Activated CD4-positive, alpha-beta T cell treated with anti-CD3 and anti-CD28 coated beads, Interleukin-2, amount 50 U/mL, for 4 hours (primary cell): Measurements from ENCODE around the gene ADARB2.

Experiments
- DNase-seq, 2 experiments: peaks; one replicate each; pipeline ENCODE4 v3.0.0-alpha.2; 2020

Gene ADARB2

GRCh38 chr10:1560535-1561192 is 176.7 kb downstream of the ADARB2 start:
- no peak for DNase-seq

- DNase-seq: no peak
Observed at GRCh38 chr10:1559761-1560160, 177.6 kb downstream of the ADARB2 start.

- no peak for DNase-seq
Observed at GRCh38 chr10:1559311-1559710, 178.0 kb downstream of the ADARB2 start.

GRCh38 chr10:1558906-1559305 is 178.4 kb downstream of the ADARB2 start:
- no peak for DNase-seq

- no peak for DNase-seq
Observed at GRCh38 chr10:1557081-1557480, 180.2 kb downstream of the ADARB2 start.

- DNase-seq: no peak
Observed at GRCh38 chr10:1556496-1556895, 180.8 kb downstream of the ADARB2 start.

GRCh38 chr10:1553951-1554350 is 183.4 kb downstream of the ADARB2 start:
- DNase-seq: no peak

GRCh38 chr10:1552881-1553670 is 184.2 kb downstream of the ADARB2 start:
- no peak for DNase-seq

- no peak for DNase-seq
Observed at GRCh38 chr10:1552406-1552805, 184.9 kb downstream of the ADARB2 start.

- no peak for DNase-seq
Observed at GRCh38 chr10:1551636-1552338, 185.5 kb downstream of the ADARB2 start.

- no peak for DNase-seq
Observed at GRCh38 chr10:1550616-1551015, 186.7 kb downstream of the ADARB2 start.

GRCh38 chr10:1550291-1550595 is 187.1 kb downstream of the ADARB2 start:
- no peak for DNase-seq

GRCh38 chr10:1549591-1550290 is 187.6 kb downstream of the ADARB2 start:
- no peak for DNase-seq

GRCh38 chr10:1548596-1548995 is 188.7 kb downstream of the ADARB2 start:
- DNase-seq: no peak

- no peak for DNase-seq
Observed at GRCh38 chr10:1548146-1548545, 189.2 kb downstream of the ADARB2 start.

GRCh38 chr10:1546431-1547110 is 190.8 kb downstream of the ADARB2 start:
- no peak for DNase-seq

GRCh38 chr10:1545524-1545923 is 191.8 kb downstream of the ADARB2 start:
- DNase-seq: no peak

- no peak for DNase-seq
Observed at GRCh38 chr10:1544929-1545328, 192.4 kb downstream of the ADARB2 start.

GRCh38 chr10:1544209-1544673 is 193.1 kb downstream of the ADARB2 start:
- DNase-seq: no peak

GRCh38 chr10:1543596-1543995 is 193.7 kb downstream of the ADARB2 start:
- DNase-seq: no peak

- no peak for DNase-seq
Observed at GRCh38 chr10:1542941-1543340, 194.4 kb downstream of the ADARB2 start.

GRCh38 chr10:1540144-1540543 is 197.2 kb downstream of the ADARB2 start:
- no peak for DNase-seq

- DNase-seq: no peak
Observed at GRCh38 chr10:1539216-1539615, 198.1 kb downstream of the ADARB2 start.
